Skin epidermis (tissue), 12 donors: Measurements from ENCODE around the gene TRAF3.
A peak's percentile ranks its signal among the peaks of the same experiment; 100 is the strongest.
"Not testable (repeated sequence)": the region's sequence is repeated elsewhere in the genome, so short reads cannot be mapped to it uniquely, and the experiment has no call there.

Experiments
- H3K27ac ChIP-seq, 21 experiments: fragments of 200-600 bp; sonication (generic) in 11 of 21; one replicate each; pipeline ENCODE4 v1.5.0; 2020; ENCODE audit warnings: mild to moderate bottlenecking in 3 of 21, inconsistent platforms in 2 of 21, moderate library complexity in 2 of 21
- H3K4me3 ChIP-seq, 7 experiments: fragments of 200-600 bp; sonication (generic) in 2 of 7; one replicate each; pipeline ENCODE4 v1.5.0; 2020; ENCODE audit warnings: inconsistent platforms in 2 of 7, mild to moderate bottlenecking in 2 of 7, moderate library complexity in 1 of 7

The TRAF3 gene

GRCh38 chr14:102821252-102821651 is 44.0 kb downstream of the TRAF3 start:
- Histone ChIP-seq H3K27ac (peak overlapping the region in 1 of 21 experiments; percentile 3), H3K4me3 (no peak overlapping the region)

DNA sequence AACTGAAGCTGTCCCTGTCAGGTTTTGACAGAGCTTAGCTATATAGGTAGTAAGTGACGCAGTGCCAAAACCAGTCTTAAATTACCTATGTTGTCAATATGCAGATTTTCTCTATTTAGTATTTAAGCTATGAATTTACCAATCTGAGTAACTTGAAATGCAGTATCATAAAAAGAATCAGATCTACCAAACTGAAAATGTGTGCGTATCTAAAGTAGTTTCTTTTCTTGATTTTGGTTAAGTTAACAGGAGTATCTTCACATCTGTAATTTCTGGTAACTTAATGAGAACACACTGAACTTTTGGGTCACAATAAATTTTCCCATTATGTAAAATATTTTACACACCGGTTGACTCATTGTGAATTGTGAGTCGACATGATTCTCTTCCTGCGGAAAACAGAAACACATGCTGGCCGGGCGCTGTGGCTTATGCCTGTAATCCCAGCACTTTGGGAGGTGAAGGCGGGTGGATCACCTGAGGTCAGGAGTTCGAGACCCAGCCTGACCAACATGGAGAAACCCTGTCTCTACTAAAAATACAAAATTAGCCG is 45.1 kb downstream of the TRAF3 start:
- H3K4me3 ChIP-seq = no peak overlapping the region
- H3K27ac ChIP-seq = peak overlapping the region in 2 of 21 experiments; percentile 3 to 6

DNA sequence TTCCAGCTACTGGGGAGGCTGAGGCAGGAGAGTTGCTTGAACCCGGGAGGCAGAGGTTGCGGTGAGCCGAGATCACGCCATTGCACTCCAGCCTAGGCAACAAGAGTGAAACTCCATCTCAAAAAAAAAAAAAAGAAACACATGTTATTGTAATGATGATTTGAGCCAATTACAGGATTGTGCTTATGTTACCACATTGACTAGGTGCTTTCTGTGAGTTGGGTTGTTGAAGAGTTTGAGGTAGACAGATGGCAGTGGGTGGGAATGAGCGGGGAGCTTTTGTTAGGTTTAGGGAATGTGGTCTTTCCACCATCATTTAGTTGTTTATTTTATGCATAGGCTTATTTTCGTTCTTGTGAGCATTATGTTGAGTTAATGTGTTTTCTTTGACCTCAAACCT is 45.6 kb downstream of the TRAF3 start:
- peak overlapping the region in 2 of 21 experiments; percentile 3 to 6 for H3K27ac ChIP-seq
- H3K4me3 ChIP-seq = not testable (repeated sequence)

GRCh38 chr14:102823546-102823945 is 46.3 kb downstream of the TRAF3 start:
- H3K27ac ChIP-seq = no peak overlapping the region
- H3K4me3 ChIP-seq = no peak overlapping the region

DNA sequence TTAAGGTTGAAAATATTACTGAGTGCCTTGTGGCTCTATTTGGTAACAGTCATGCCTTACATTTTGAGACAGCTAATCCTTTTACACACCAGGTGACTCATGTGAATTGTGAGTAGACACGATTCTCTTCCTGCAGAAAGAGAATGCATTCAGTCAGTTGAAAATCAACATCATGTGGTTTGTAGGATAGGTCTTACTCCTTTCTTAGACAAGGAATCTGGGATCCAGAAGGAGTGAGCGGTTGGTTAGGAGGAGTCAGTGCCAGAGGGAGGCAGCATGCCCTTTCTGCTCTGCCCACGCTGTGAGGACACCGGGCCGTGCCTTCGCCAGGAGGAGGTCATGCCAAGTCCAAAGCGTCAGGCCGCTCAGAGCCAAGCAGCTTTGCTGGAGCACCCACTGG is 47.6 kb downstream of the TRAF3 start:
- Histone ChIP-seq H3K4me3 (no peak overlapping the region), H3K27ac (no peak overlapping the region)

DNA sequence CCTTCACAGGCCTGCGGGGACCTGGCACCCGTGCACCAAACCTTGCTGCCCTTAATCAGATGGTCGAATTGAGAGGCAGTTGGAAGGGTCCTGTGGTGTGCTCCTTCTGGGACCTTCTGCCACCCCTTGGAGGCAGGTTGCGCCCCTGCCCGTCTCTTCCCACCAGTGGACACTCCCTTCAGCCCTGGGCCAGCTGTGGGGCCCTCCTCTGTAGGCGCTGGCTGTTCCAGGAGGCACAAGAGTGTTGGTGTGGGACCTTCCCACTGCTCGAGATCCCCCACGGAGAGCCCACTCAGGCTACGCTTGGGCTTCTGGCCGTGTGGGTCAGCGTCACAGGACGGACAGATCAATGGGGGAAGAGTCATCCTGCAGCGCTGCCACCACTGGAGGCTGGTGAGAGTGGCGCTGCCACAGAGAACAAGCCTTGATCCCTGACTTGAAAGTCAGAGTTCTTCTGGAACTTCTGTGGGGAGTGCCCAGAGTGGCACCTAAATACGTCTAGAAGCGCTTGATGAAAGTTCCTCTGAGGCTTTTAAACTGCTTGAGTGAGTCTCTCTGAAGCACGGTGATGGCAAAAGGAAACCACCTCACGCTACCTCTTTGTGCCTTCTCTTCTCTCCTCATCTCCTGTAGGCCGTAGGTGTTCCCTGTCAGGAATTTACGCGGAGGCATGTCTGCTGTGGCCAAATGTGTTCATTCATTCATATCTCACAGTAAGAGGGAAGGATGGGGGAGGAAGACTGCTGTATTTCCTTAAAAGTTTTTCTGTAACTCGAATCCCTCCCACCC is 48.3 kb downstream of the TRAF3 start:
- H3K27ac ChIP-seq = no peak overlapping the region
- no peak overlapping the region for H3K4me3 ChIP-seq

- no peak overlapping the region for H3K4me3 ChIP-seq
- H3K27ac ChIP-seq = no peak overlapping the region
These were observed 48.9 kb downstream of the TRAF3 start for GRCh38 chr14:102826161-102826560.

DNA sequence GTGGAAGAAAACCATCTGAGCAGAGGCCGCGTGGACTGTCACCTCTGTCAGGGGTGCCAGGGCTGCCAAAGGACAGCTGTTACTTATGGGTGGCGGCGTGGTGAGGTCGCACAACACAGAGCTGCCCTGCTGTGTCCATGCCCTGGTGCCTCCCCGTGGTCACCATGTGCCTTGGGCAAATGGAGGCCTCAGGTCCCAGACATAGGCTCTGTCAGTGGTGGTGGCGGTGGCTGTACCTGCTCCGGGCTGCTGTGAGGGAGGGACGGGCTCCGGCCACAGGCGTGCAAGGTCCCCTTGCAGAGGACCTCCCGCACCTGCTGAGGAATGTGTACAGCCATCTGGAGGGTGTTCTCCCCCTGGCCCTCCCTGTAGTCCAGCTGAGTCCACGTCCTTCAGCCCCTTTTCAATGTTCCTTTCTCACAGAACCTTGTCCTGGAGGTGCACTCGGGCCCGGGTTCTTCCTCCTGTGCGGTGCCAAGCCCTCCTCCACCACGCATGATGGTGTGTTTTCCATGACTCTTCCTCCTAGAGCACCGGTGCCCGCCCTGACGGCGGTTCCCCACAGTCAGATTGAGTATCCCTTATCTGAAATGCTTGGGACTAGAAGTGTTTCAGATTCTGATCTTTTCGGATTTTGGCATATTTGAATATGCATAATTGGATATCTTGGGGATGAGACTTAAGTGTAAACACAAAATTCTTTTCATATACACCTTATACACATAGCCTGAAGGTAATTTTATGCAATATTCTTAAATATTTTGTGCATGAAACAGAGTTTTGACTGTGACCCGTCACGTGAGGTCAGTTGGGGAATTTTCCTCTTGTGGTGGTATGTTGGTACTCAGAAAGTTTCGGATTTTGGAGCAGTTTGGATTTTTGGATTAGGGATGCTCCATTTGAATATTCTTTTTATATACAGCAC is 49.8 kb downstream of the TRAF3 start:
- no peak overlapping the region for H3K4me3 ChIP-seq
- H3K27ac ChIP-seq = no peak overlapping the region

DNA sequence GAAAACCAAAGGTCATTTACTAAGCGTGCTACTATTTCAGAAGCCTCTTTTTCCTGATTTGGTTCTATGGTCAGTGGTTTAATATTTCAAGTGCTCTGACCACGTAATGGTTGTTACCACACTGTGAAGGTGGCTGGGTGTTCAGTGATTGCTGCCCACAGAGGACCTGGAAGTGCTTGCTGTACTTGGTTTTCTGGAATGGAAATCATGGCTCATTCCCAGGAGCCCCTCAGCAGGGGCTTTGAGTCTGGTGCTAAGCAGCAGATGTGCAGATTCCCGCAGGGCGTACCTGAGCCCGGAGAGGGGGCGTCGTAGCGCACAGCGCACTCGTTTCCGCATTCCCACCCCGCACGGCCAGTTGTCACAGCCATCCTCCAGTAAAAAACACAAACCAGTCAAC is 50.5 kb downstream of the TRAF3 start:
- H3K27ac ChIP-seq = no peak overlapping the region
- no peak overlapping the region for H3K4me3 ChIP-seq

DNA sequence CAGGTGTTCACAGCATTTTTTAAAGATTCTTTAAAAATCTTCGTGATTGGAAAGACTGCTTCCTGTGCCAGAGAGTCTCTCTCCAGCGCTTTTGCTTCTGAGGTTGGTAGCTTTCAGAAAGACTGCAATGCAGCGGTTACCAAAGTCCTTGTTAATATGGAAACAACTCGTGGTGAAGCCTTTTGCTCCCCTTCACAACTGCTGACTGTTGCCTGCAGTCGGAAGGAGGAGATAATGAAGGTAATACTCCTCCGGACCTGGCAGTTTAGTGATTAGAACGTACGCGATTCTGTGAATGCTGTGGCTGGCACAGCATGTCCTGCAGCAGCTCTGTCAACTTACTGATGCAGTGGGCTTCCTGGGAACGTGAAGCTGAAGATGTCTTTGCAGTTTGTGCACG is 50.9 kb downstream of the TRAF3 start:
- Histone ChIP-seq H3K4me3 (no peak overlapping the region), H3K27ac (no peak overlapping the region)

DNA sequence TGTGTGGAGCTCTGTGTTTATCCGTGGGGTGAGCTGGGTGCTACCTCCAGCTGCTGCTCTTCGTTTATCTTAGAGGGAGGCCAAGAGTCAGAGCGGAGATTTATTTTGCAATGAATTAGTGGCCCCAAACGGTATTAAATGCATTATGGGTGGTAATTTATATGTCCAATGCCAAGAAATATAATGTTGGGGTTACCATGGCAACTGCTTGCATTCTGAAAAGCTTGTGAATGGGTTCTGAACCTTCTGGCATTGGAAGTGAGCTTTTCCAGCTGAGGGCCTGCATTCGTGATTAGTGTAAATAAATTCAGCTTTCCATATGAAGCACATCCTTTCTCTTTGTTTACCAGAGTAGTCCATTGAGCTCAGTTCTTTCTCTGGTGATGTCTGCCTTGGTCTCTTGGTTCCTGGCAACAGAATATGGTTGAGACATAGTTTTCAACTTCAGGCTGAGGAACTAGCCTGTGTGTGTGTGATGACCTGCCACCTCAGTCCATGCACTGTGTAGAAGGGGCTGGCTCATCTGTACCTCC is 51.8 kb downstream of the TRAF3 start:
- Histone ChIP-seq H3K27ac (no peak overlapping the region), H3K4me3 (no peak overlapping the region)

- Histone ChIP-seq H3K4me3 (no peak overlapping the region), H3K27ac (no peak overlapping the region)
These were observed 53.3 kb downstream of the TRAF3 start for GRCh38 chr14:102830474-102831045.

DNA sequence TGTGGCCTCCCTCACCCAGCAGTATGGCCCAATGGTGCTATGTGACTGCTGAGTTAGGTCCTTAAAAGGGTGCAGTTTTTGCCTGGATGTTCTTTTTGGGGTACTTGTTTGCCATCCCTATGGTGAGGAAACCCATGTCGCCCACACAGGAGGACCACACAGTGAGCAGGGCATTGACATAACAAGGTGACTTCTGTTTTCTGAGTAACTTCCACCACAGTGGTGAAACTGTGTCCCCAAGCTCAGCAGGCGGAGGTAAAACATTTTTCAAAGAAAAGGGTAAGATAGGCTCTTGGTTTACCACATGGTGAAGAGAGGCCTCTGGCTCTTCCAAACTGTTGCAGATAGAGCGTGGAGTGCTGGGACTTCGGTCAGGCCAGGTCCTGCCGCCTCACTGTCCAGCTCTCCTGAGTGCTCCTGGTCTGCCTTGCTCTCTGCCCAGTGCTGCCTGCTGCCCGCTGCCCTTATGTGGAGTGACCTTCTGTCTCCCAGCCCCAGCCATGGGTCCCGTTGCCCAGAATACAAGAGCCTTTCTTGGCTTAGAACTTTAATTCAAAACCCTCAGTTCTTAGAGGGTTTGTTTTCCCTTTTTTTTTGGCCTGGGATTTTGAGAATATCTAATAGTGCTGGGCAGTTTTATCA is 54.0 kb downstream of the TRAF3 start:
- no peak overlapping the region for H3K27ac ChIP-seq
- H3K4me3 ChIP-seq = no peak overlapping the region

- Histone ChIP-seq H3K4me3 (no peak overlapping the region), H3K27ac (no peak overlapping the region)
These were observed 56.1 kb downstream of the TRAF3 start for GRCh38 chr14:102833341-102833740.

DNA sequence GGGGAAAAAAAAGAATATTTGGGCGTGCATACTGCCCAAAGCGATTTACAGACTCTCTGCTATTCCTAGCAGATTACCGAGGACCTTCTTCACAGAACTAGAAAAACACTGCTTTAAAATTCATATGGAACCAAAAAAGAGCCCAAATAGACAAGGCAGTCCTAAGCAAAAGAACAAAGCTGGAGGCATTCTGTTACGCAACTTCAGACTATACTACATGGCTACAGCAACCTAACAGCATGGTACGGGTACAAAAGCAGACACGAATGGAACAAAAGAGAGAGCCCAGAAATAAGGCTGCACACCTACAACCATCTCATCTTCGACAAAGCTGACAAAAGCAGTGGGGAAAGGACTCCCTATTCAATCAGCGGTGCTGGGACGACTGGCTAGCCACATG is 56.7 kb downstream of the TRAF3 start:
- Histone ChIP-seq H3K27ac (no peak overlapping the region), H3K4me3 (no peak overlapping the region)

DNA sequence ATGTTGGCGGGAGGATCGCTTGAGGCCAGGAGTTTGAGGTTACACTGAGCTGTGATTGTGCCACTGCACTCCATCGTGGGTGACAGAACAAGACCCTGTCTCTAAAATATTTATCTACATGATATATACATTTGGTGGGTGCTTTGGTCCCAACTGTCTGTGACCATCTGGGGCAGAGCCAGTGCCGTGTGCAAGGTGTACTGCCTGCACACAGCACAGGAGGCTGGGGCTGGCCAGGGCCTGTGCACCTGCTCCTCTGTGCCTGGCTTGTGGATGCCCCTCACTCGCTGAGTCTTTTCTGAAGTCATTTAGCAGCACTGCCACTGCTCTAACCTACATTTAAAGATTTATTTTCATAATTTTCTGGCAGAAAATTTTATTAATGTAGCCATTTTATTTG is 58.7 kb downstream of the TRAF3 start:
- H3K27ac ChIP-seq = no peak overlapping the region
- H3K4me3 ChIP-seq = no peak overlapping the region

GRCh38 chr14:102837120-102837519 is 59.9 kb downstream of the TRAF3 start:
- H3K4me3 ChIP-seq, H3K27ac ChIP-seq: not testable (repeated sequence)

DNA sequence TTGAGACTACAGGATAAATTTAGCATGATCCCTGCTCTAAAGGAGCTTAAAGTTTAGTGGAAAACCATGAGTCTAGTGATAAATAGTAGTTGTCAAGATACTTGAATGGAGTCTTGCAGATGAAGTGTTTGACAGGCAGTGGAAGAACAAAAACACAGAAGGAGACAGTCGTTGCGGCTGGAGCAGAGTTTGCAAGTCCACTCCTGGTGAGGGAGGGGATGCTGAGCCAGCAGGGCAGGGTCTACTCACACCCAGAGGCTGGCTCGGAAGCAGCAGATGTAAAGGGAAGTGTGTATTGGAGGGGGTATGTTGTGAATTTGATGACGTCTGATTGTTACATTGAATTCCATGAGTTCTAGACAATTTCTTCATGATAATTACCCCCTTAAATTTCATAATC is 61.3 kb downstream of the TRAF3 start:
- no peak overlapping the region for H3K4me3 ChIP-seq
- no peak overlapping the region for H3K27ac ChIP-seq

DNA sequence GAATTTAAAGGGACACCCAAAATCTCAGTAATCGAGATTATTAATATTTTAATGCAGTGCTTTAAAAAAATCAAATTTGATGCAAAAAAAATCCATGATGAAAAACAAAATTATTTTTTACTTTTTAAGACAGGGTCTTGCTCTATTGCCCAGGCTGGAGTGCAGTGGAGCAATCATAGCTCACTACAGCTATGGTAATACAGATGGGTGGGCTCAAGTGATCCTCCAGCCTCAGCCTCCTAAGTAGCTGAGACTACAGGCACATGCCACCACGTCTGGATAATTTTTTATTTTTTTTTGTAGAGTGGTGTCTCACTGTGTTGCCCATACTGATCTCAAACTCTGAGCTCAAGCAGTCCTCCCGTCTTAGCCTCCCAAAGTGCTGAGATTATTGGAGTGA is 62.9 kb downstream of the TRAF3 start:
- Histone ChIP-seq H3K4me3 (no peak overlapping the region), H3K27ac (no peak overlapping the region)
